Fibroblast of lung (primary cell): ENCODE results near the gene LARP4B.

ENCODE experiments used
- CTCF ChIP-seq, 2 donors: IDR thresholded peaks in 1 of 2; conservative IDR thresholded peaks in 1 of 2; 1 replicate in 1 of 2; 2 replicates in 1 of 2; pipeline ENCODE4 v1.5.1; 2011 to 2012; ENCODE audit warnings: low read length in 2 of 2, control low read depth in 1 of 2, inconsistent platforms in 1 of 2, low read depth in 1 of 2, mild to moderate bottlenecking in 1 of 2
- EZH2 ChIP-seq: IDR thresholded peaks from 2 replicates; pipeline ENCODE4 v1.5.1; 2012; ENCODE audit warnings: low read length, control low read depth, mild to moderate bottlenecking; ENCODE audit errors: missing control alignments

DNA sequence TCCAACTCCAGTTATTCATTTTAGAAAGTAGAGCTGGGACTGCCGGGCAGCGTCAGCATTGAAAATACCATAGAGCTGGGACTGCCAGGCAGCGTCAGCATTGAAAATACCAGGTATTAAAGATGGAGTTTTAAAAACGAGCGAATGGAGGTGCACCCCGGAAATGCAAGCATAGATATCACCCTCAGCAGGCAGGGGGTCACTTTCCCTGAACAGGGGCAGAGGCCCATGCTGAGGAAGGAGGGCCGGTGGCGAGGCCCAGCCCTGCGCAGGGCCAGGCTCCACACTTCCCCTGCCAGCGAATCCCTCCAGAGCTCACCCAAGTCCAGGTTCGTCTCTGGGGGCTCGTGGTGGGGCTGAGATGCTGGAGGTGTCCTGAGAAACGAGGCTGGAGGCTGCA lies 157.3 kb downstream of the LARP4B start:
- TF ChIP-seq CTCF (conservative IDR thresholded peaks at IDR 0.05 in 1 of 2, IDR thresholded peaks at IDR 0.05 in 1 of 2; ENCODE audit: low read depth in 1 of 2, low read length in 2 of 2) (no peak), EZH2 (no peak)
